ENCODE data around the gene DAZAP2. TPM values are rescaled to one million over a fixed set of nuclear protein-coding genes. Genes with fewer than 3 reads are reported as not detected.

DAZAP2 gene
- total RNA-seq, 1 donor from 2014 or later = 179 TPM

- TF ChIP-seq CTCF (IDR thresholded peaks at IDR 0.05; ENCODE audit: borderline replicate concordance) = no peak
- H3K27me3 ChIP-seq (ENCODE audit: low read depth) = no peaks in the 10 kb centered on the region
- no peak overlapping the region for H3K4me3 ChIP-seq
- no peaks in the 10 kb centered on the region for H3K4me1 ChIP-seq
- H3K36me3 ChIP-seq = peaks cover 1% of the 10 kb centered on the region
- H3K27ac ChIP-seq (replicated peaks) = no peak overlapping the region
- no peak for DNase-seq
- no peaks in the 10 kb centered on the region for H3K9me3 ChIP-seq (replicated peaks)
- intact Hi-C loops (cut with micrococcal nuclease) = no loop called here
These were observed 29.4 kb upstream of the DAZAP2 start for GRCh38 chr12:51209259-51209658.

- no peak for DNase-seq
- no peaks in the 10 kb centered on the region for H3K4me1 ChIP-seq
- H3K9me3 ChIP-seq (replicated peaks) = no peaks in the 10 kb centered on the region
- no peaks in the 10 kb centered on the region for H3K36me3 ChIP-seq
- TF ChIP-seq CTCF (IDR thresholded peaks at IDR 0.05; ENCODE audit: borderline replicate concordance) = no peak
- H3K27ac ChIP-seq (replicated peaks) = no peak overlapping the region
- H3K4me3 ChIP-seq = no peak overlapping the region
- intact Hi-C loops (cut with micrococcal nuclease) = no loop called here
- H3K27me3 ChIP-seq (ENCODE audit: low read depth) = no peaks in the 10 kb centered on the region
These were observed 27.8 kb upstream of the DAZAP2 start for GRCh38 chr12:51210690-51211395.

- TF ChIP-seq CTCF (IDR thresholded peaks at IDR 0.05; ENCODE audit: borderline replicate concordance) = no peak
- Histone ChIP-seq H3K4me3 (no peak overlapping the region), H3K4me1 (peaks cover 31% of the 10 kb centered on the region), H3K27me3 (ENCODE audit: low read depth) (no peaks in the 10 kb centered on the region), H3K27ac (replicated peaks) (no peak overlapping the region), H3K36me3 (no peaks in the 10 kb centered on the region), H3K9me3 (replicated peaks) (no peaks in the 10 kb centered on the region)
- DNase-seq = no peak
- intact Hi-C loops (cut with micrococcal nuclease) = no loop called here
These were observed 23.7 kb upstream of the DAZAP2 start for GRCh38 chr12:51214895-51215294.

GRCh38 chr12:51216642-51217041, 22.0 kb upstream of the DAZAP2 start:
- intact Hi-C loops (cut with micrococcal nuclease) = no loop called here
- peak overlapping the region; percentile 96 for H3K27ac ChIP-seq (replicated peaks)

GRCh38 chr12:51217133-51217967, 21.3 kb upstream of the DAZAP2 start:
- H3K27ac ChIP-seq (replicated peaks) = peak overlapping the region; percentile 96
- H3K36me3 ChIP-seq = no peaks in the 10 kb centered on the region
- intact Hi-C loops (cut with micrococcal nuclease) = no loop called here
- peak overlapping the region; percentile 91 for H3K4me3 ChIP-seq
- H3K4me1 ChIP-seq = peaks cover 31% of the 10 kb centered on the region
- H3K9me3 ChIP-seq (replicated peaks) = no peaks in the 10 kb centered on the region
- DNase-seq = peak; percentile 62
- no peaks in the 10 kb centered on the region for H3K27me3 ChIP-seq (ENCODE audit: low read depth)
- peak; percentile 44 for TF ChIP-seq CTCF (IDR thresholded peaks at IDR 0.05; ENCODE audit: borderline replicate concordance)

More at GRCh38 chr12:51216642-51217041, 22.0 kb upstream of the DAZAP2 start:
- Histone ChIP-seq H3K9me3 (replicated peaks) (no peaks in the 10 kb centered on the region), H3K4me3 (peak overlapping the region; percentile 91), H3K4me1 (peaks cover 31% of the 10 kb centered on the region), H3K36me3 (no peaks in the 10 kb centered on the region), H3K27me3 (ENCODE audit: low read depth) (no peaks in the 10 kb centered on the region)
- DNase-seq = no peak
- TF ChIP-seq CTCF (IDR thresholded peaks at IDR 0.05; ENCODE audit: borderline replicate concordance) = no peak

All from left ventricle myocardium inferior (tissue), 1 donor.